Endothelial cell of umbilical vein (primary cell): ENCODE data around the gene PPM1F. TPM values are rescaled to one million over a fixed set of nuclear protein-coding genes. Genes with fewer than 3 reads are reported as not detected.

Experiments
- BruUV-seq: library from RNA; stranded (reverse); fragments of 400-500 nt; replicated peaks from 2 replicates; lab custom pipeline; 2021; lab: Mats Ljungman, UMichigan
- CTCF ChIA-PET: fragments of 300-600, 350-600 bp; sonication (Branson Sonifier 250); formaldehyde crosslinking; loops from one replicate; lab custom pipeline; 2021; ENCODE audit warnings: antibody characterized with exemption, inconsistent platforms; lab: Charles Lee
- POLR2A ChIA-PET: fragments of 300-600, 350-600 bp; sonication (Branson Sonifier 250); formaldehyde crosslinking; loops from one replicate; lab custom pipeline; 2021; ENCODE audit warnings: antibody characterized with exemption, inconsistent platforms; lab: Charles Lee
- DNase-seq: peaks from one replicate; pipeline ENCODE4 v3.0.0-alpha.2; 2011; ENCODE audit warnings: low read depth, low spot score
- FAIRE-seq: peaks from 2 replicates; lab custom pipeline; 2011; peaks lifted over from hg19 to GRCh38; lab: Jason Lieb, UNC
- H2AFZ ChIP-seq: 2 replicates; pipeline ENCODE4 v1.6.0; 2012; ENCODE audit warnings: low read depth, low read length, control low read depth, inconsistent platforms
- H3K27ac ChIP-seq: 2 replicates; pipeline ENCODE4 v1.5.1; 2011; ENCODE audit warnings: low read depth, mild to moderate bottlenecking, control low read depth, low read length, moderate library complexity; ENCODE audit not compliant: insufficient read depth
- H3K27me3 ChIP-seq, 2 experiments: 2 replicates each; pipeline versions ENCODE4 v1.6.0 to v1.6.1; 2011; ENCODE audit warnings: low read length in 2 of 2, mixed read lengths in 1 of 2; ENCODE audit not compliant: control insufficient read depth in 2 of 2, insufficient read depth in 2 of 2
- H3K36me3 ChIP-seq, 2 experiments: 2 replicates in 1 of 2; 3 replicates in 1 of 2; pipeline ENCODE4 v1.5.1; 2011; ENCODE audit warnings: low read length in 2 of 2, mild to moderate bottlenecking in 1 of 2, moderate library complexity in 1 of 2; ENCODE audit not compliant: control insufficient read depth in 2 of 2, insufficient read depth in 2 of 2; ENCODE audit errors: extremely low read depth in 1 of 2
- H3K4me1 ChIP-seq: 3 replicates; pipeline ENCODE4 v1.5.1; 2011; ENCODE audit warnings: mild to moderate bottlenecking, low read length; ENCODE audit not compliant: control insufficient read depth, insufficient read depth; ENCODE audit errors: extremely low read depth
- H3K4me2 ChIP-seq: 2 replicates; pipeline ENCODE4 v1.6.1; 2011; ENCODE audit warnings: low read length, control low read depth, mixed read lengths; ENCODE audit not compliant: insufficient read depth
- H3K4me3 ChIP-seq, 3 experiments: fragments of 200-600 bp in 1 of 3; sonication (generic), shearing (Covaris generic) in 1 of 3; replicated peaks in 1 of 3; 2 replicates each; pipeline ENCODE4 v1.5.1; 2011 to 2016; ENCODE audit warnings: control low read depth in 3 of 3, low read length in 3 of 3, mild to moderate bottlenecking in 2 of 3, inconsistent platforms in 1 of 3, low read depth in 1 of 3, moderate library complexity in 1 of 3; ENCODE audit not compliant: insufficient read depth in 1 of 3
- H3K79me2 ChIP-seq: 2 replicates; pipeline ENCODE4 v1.6.0; 2012; ENCODE audit warnings: low read length, inconsistent platforms; ENCODE audit not compliant: control insufficient read depth, insufficient read depth
- H3K9ac ChIP-seq: replicated peaks from 2 replicates; pipeline ENCODE3; 2011; ENCODE audit warnings: low read length, control low read depth; ENCODE audit not compliant: insufficient read depth; ENCODE audit errors: extremely low read depth
- H3K9me1 ChIP-seq: replicated peaks from 3 replicates; pipeline ENCODE4 v1.6.0; 2011; ENCODE audit warnings: mild to moderate bottlenecking, low read length; ENCODE audit not compliant: control insufficient read depth, insufficient read depth; ENCODE audit errors: extremely low read depth
- H3K9me3 ChIP-seq: replicated peaks from 2 replicates; pipeline ENCODE4 v1.5.1; 2012; ENCODE audit warnings: low read length, inconsistent platforms; ENCODE audit not compliant: control insufficient read depth, insufficient read depth
- H4K20me1 ChIP-seq: replicated peaks from 2 replicates; pipeline ENCODE3; 2011; ENCODE audit warnings: mild to moderate bottlenecking, low read length; ENCODE audit not compliant: control insufficient read depth, insufficient read depth; ENCODE audit errors: extremely low read depth
- EZH2 ChIP-seq: IDR thresholded peaks from 2 replicates; pipeline ENCODE4 v1.6.1; 2012; ENCODE audit warnings: borderline replicate concordance, low read depth, mild to moderate bottlenecking, moderate library complexity, low read length, inconsistent platforms; ENCODE audit not compliant: severe bottlenecking
- FOS ChIP-seq: IDR thresholded peaks from 2 replicates; pipeline ENCODE4 v1.6.1; 2011; ENCODE audit warnings: mild to moderate bottlenecking, low read length, moderate library complexity, borderline replicate concordance; ENCODE audit not compliant: insufficient read depth
- GATA2 ChIP-seq: IDR thresholded peaks from 2 replicates; pipeline ENCODE4 v1.7.0; 2011; ENCODE audit warnings: low read depth, mild to moderate bottlenecking, moderate library complexity, mixed read lengths, low read length; ENCODE audit not compliant: insufficient read length, insufficient read depth
- JUN ChIP-seq: IDR thresholded peaks from 2 replicates; pipeline ENCODE4 v1.6.1; 2011; ENCODE audit warnings: borderline replicate concordance, low read depth; ENCODE audit not compliant: insufficient read length, insufficient read depth
- MAX ChIP-seq: IDR thresholded peaks from 2 replicates; pipeline ENCODE4 v1.6.1; 2011; ENCODE audit not compliant: insufficient read depth, insufficient read length
- MYC ChIP-seq: IDR thresholded peaks from one replicate; pipeline ENCODE4 v1.6.1; 2011; ENCODE audit warnings: mild to moderate bottlenecking, low read depth, low read length
- POLR2A ChIP-seq: IDR thresholded peaks from 2 replicates; pipeline ENCODE4 v1.6.1; 2012; ENCODE audit warnings: low read depth, mild to moderate bottlenecking, control low read depth, low read length
- POLR2AphosphoS5 ChIP-seq: IDR thresholded peaks from 2 replicates; pipeline ENCODE4 v1.6.1; 2012; ENCODE audit warnings: low read depth, mild to moderate bottlenecking, control low read depth, low read length, moderate library complexity; ENCODE audit not compliant: insufficient read depth
- dilution Hi-C: fragments of 300-500 bp; cut with MboI; formaldehyde crosslinking; loops from one replicate; pipeline ENCODE4 v1.15.0; 2019; ENCODE audit warnings: low sequenced_read_pairs; ENCODE audit not compliant: extremely low pct_ligation_motif_present
- intact Hi-C: fragments of 100-400 bp; cut with micrococcal nuclease; formaldehyde crosslinking; loops from one replicate; pipeline ENCODE4 v1.10.0; 2022
- polyA plus RNA-seq, 4 experiments: library from polyadenylated mRNA; depleted of rRNA in 3 of 4; stranded (reverse) in 3 of 4; unstranded in 1 of 4; fragments of >200 nt; gene quantifications; 2 replicates each; pipeline versions ENCODE4 v1.2.1 to v1.2.3, GENCODE V29; 2011 to 2012; ENCODE audit warnings: missing spikeins in 1 of 4
- total RNA-seq: library from RNA; stranded (reverse); gene quantifications from 2 replicates; pipeline ENCODE4 v1.2.3, GENCODE V29; 2021
- TF ChIP-seq, protein P1 (sequence below), 2 donors: IDR thresholded peaks; 1 replicate in 1 of 2; 2 replicates in 1 of 2; pipeline ENCODE4 v1.5.1; 2011; ENCODE audit warnings: low read length in 2 of 2, mild to moderate bottlenecking in 2 of 2, moderate library complexity in 2 of 2, control low read depth in 1 of 2, inconsistent platforms in 1 of 2, low read depth in 1 of 2; ENCODE audit not compliant: insufficient read depth in 1 of 2; ENCODE audit errors: extremely low read depth in 1 of 2

The PPM1F gene
- total and polyA plus RNA-seq, 2 donors (not counting 3 experiments of a cell fraction or from before 2014, with no cell fraction given) = 107 to 178 TPM

GRCh38 chr22:21936151-21936775 lies 16.4 kb downstream of the PPM1F start:
- Histone ChIP-seq H3K79me2 (peaks cover 46% of the 10 kb centered on the region), H3K36me3 (peaks cover 21 to 39% of the 10 kb centered on the region in 2 experiments), H3K4me3 (no peak overlapping the region), H3K4me2 (no peak overlapping the region), H3K27ac (no peak overlapping the region), H3K9me3 (no peaks in the 10 kb centered on the region), H4K20me1 (no peaks in the 10 kb centered on the region), H2AFZ (no peak overlapping the region), H3K9ac (no peak overlapping the region), H3K27me3 (no peaks in the 10 kb centered on the region), H3K4me1 (peaks cover 44% of the 10 kb centered on the region), H3K9me1 (no peaks in the 10 kb centered on the region)
- no peak for FAIRE-seq
- POLR2A ChIA-PET = interaction anchor here (0.6 kb wide), 1 partner anchor 228 kb away, joined by 4 read pairs; no protein-coding TSS in a partner anchor
- CTCF ChIA-PET = interaction anchor here (3.5 to 13.1 kb wide), 3 partner anchors 14 to 222 kb away, joined by 26 to 292 read pairs (median 27); partner anchors contain the start of gene PPM1F
- intact Hi-C loops = loop anchor here (5.0 kb wide), 1 partner anchor 46 kb away; the partner anchor contains the start of gene TOP3B
- no TSS peak for BruUV-seq
- dilution Hi-C loops = loop anchor here (10.0 to 25.0 kb wide), 3 partner anchors 81 to 224 kb away; no protein-coding TSS in a partner anchor
- DNase-seq = no peak
- TF ChIP-seq MYC (no peak), POLR2A (no peak), POLR2AphosphoS5 (no peak), JUN (no peak), FOS (no peak), EZH2 (no peak), GATA2 (no peak), MAX (no peak)
- TF ChIP-seq, protein P1, sequence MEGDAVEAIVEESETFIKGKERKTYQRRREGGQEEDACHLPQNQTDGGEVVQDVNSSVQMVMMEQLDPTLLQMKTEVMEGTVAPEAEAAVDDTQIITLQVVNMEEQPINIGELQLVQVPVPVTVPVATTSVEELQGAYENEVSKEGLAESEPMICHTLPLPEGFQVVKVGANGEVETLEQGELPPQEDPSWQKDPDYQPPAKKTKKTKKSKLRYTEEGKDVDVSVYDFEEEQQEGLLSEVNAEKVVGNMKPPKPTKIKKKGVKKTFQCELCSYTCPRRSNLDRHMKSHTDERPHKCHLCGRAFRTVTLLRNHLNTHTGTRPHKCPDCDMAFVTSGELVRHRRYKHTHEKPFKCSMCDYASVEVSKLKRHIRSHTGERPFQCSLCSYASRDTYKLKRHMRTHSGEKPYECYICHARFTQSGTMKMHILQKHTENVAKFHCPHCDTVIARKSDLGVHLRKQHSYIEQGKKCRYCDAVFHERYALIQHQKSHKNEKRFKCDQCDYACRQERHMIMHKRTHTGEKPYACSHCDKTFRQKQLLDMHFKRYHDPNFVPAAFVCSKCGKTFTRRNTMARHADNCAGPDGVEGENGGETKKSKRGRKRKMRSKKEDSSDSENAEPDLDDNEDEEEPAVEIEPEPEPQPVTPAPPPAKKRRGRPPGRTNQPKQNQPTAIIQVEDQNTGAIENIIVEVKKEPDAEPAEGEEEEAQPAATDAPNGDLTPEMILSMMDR (IDR thresholded peaks at IDR 0.05; ENCODE audit: extremely low read depth in 1 of 2, insufficient read depth in 1 of 2, low read depth in 1 of 2, low read length in 2 of 2) = no peak
